Measurements from ENCODE around the gene CYFIP1. TPM values are rescaled to one million over a fixed set of nuclear protein-coding genes. Genes with fewer than 3 reads are reported as not detected.

The CYFIP1 gene
- total RNA-seq, 1 donor from 2014 or later: 59.5 TPM

DNA sequence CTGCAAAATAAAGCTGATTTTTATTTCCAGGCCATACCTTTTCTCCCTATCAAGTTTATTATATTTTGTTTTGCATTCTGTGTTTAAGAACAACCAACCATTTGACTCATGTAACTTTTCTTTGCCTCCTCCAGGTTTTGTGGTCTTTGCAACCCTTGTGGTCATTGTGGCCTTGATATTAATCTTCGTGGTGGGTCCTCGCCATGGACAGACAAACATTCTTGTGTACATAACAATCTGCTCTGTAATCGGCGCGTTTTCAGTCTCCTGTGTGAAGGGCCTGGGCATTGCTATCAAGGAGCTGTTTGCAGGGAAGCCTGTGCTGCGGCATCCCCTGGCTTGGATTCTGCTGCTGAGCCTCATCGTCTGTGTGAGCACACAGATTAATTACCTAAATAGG lies 114.1 kb downstream of the CYFIP1 start:
- no peak for DNase-seq (ENCODE audit: low read depth)
- no peaks in the 10 kb centered on the region for H3K27me3 ChIP-seq (ENCODE audit: control insufficient read depth, insufficient read depth, low read length)
- FAIRE-seq: no peak
- TF ChIP-seq, protein P1, sequence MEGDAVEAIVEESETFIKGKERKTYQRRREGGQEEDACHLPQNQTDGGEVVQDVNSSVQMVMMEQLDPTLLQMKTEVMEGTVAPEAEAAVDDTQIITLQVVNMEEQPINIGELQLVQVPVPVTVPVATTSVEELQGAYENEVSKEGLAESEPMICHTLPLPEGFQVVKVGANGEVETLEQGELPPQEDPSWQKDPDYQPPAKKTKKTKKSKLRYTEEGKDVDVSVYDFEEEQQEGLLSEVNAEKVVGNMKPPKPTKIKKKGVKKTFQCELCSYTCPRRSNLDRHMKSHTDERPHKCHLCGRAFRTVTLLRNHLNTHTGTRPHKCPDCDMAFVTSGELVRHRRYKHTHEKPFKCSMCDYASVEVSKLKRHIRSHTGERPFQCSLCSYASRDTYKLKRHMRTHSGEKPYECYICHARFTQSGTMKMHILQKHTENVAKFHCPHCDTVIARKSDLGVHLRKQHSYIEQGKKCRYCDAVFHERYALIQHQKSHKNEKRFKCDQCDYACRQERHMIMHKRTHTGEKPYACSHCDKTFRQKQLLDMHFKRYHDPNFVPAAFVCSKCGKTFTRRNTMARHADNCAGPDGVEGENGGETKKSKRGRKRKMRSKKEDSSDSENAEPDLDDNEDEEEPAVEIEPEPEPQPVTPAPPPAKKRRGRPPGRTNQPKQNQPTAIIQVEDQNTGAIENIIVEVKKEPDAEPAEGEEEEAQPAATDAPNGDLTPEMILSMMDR (IDR thresholded peaks at IDR 0.05; ENCODE audit: insufficient read depth, low read length, severe bottlenecking): no peak
- H3K36me3 ChIP-seq (ENCODE audit: control insufficient read depth, insufficient read depth, low read length): peaks cover 18% of the 10 kb centered on the region
- H3K4me3 ChIP-seq (ENCODE audit: low read depth, low read length): no peak overlapping the region

DNA sequence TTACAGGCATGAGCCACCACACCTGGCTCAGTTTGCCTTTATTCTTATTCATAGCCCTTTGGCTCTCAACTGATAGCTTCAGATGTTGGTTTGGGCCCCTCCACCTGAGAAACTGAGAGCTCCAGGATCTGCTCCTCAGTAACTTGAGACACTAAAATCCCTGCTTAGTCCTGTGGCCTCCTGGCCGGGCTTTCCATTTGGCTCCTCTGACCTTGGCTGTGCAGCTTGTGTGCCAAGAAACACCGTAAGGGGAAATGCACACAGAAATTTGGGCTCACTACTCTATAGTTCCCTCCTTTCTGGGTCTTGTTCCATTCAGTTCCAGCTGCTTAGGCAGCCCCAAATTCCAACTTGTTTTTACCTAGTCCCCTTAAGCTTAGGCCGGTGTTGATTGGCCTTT lies 116.8 kb downstream of the CYFIP1 start:
- no peaks in the 10 kb centered on the region for H3K27me3 ChIP-seq (ENCODE audit: control insufficient read depth, insufficient read depth, low read length)
- H3K36me3 ChIP-seq (ENCODE audit: control insufficient read depth, insufficient read depth, low read length): peaks cover 10% of the 10 kb centered on the region
- FAIRE-seq: no peak
- H3K4me3 ChIP-seq (ENCODE audit: low read depth, low read length): no peak overlapping the region
- no peak for DNase-seq (ENCODE audit: low read depth)
- TF ChIP-seq, protein P1 (IDR thresholded peaks at IDR 0.05; ENCODE audit: insufficient read depth, low read length, severe bottlenecking): no peak

DNA sequence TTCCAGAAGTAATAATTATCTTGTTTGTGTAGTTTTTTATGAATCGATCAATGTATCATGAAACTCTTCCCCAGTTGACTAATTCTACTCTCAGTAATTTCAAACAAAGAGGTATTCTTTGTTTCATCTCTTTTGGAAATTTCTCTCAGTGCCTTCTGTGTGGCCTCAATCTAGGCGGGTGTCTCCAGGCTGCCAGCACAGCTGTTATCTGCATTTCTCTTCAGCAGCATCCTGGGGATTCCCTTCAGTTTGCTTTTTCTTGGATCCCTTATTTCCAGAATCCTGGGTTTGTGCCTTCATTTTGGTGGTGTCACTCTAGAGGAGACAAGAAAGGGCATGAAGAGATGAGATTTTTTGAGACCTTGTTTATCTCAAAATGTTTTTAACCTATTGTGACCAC lies 119.0 kb downstream of the CYFIP1 start:
- FAIRE-seq (no peak), DNase-seq (ENCODE audit: low read depth) (no peak)
- Histone ChIP-seq H3K36me3 (ENCODE audit: control insufficient read depth, insufficient read depth, low read length) (peaks cover 9% of the 10 kb centered on the region), H3K27me3 (ENCODE audit: control insufficient read depth, insufficient read depth, low read length) (no peaks in the 10 kb centered on the region), H3K4me3 (ENCODE audit: low read depth, low read length) (no peak overlapping the region)
- TF ChIP-seq, protein P1 (IDR thresholded peaks at IDR 0.05; ENCODE audit: insufficient read depth, low read length, severe bottlenecking): no peak

DNA sequence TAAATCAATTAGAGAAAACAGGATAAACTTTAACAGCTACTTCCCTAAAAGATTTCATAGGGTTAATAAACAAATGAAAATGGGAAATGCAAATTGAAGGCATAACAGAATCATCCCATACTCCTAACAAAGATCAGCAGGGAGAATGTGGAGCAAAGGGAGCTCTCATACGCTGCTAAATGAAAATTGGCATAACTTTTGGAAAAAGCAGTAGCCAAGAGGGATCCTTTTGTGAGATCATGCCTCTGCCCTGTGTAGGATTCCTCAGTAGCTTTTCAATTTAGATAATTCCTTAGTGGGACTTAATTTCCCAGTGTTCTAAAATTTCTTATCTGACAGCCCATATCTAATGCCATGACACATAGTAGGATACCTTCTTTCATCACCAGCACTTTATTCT lies 123.5 kb downstream of the CYFIP1 start:
- H3K36me3 ChIP-seq (ENCODE audit: control insufficient read depth, insufficient read depth, low read length): peaks cover 10% of the 10 kb centered on the region
- no peak overlapping the region for H3K4me3 ChIP-seq (ENCODE audit: low read depth, low read length)
- no peaks in the 10 kb centered on the region for H3K27me3 ChIP-seq (ENCODE audit: control insufficient read depth, insufficient read depth, low read length)
- FAIRE-seq (no peak), DNase-seq (ENCODE audit: low read depth) (no peak)
- TF ChIP-seq, protein P1 (IDR thresholded peaks at IDR 0.05; ENCODE audit: insufficient read depth, low read length, severe bottlenecking): no peak

DNA sequence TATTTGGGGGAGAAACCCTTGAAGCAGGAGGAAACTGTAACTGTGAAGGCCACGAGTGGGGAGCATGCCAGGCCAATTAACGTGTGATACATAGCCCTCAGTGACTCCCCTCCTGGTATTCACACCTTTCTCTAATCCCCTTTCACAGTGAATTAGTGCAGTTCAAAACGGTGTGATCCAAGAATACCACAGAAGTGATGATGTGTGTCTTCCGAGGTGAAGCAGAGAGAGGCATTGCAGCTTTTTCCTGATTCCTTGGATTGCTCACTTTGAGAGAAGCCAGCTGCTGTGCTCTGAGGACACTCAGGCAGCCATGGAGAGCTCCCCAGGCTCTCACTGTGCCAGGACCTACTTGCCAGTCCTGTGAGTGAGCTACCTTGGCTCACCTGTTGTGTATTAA lies 124.4 kb downstream of the CYFIP1 start:
- Histone ChIP-seq H3K36me3 (ENCODE audit: control insufficient read depth, insufficient read depth, low read length) (peaks cover 11% of the 10 kb centered on the region), H3K4me3 (ENCODE audit: low read depth, low read length) (no peak overlapping the region), H3K27me3 (ENCODE audit: control insufficient read depth, insufficient read depth, low read length) (no peaks in the 10 kb centered on the region)
- no peak for FAIRE-seq
- TF ChIP-seq, protein P1 (IDR thresholded peaks at IDR 0.05; ENCODE audit: insufficient read depth, low read length, severe bottlenecking): no peak
- no peak for DNase-seq (ENCODE audit: low read depth)

DNA sequence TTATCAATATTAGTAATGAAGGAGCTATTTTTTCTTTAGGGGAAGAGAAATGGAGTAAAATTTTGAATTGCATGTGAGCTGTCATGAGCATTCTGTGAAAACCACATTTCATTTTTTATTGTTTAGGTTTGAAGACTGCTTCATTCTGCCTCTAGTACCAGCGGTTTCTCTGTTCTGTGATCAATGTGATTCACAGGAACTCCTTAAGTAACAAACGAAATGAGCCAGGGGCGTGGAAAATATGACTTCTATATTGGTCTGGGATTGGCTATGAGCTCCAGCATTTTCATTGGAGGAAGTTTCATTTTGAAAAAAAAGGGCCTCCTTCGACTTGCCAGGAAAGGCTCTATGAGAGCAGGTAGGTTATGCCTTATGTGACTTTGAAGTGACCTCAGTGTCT lies 128.7 kb downstream of the CYFIP1 start:
- H3K4me3 ChIP-seq (ENCODE audit: low read depth, low read length): no peak overlapping the region
- no peak for FAIRE-seq
- peaks cover 12% of the 10 kb centered on the region for H3K36me3 ChIP-seq (ENCODE audit: control insufficient read depth, insufficient read depth, low read length)

More for the DNA sequence above, 128.7 kb downstream of the CYFIP1 start:
- no peaks in the 10 kb centered on the region for H3K27me3 ChIP-seq (ENCODE audit: control insufficient read depth, insufficient read depth, low read length)
- TF ChIP-seq, protein P1 (IDR thresholded peaks at IDR 0.05; ENCODE audit: insufficient read depth, low read length, severe bottlenecking): no peak
- DNase-seq (ENCODE audit: low read depth): no peak
